K562 (cell line): Measurements from ENCODE around the gene IP6K3. TPM values are rescaled to one million over a fixed set of nuclear protein-coding genes. Genes with fewer than 3 reads are reported as not detected.

Experiments
- ARID2 ChIP-seq: fragments of 450-650 bp; IDR thresholded peaks from 2 replicates; pipeline ENCODE4 v1.6.1; 2017; ENCODE audit warnings: antibody characterized with exemption, mild to moderate bottlenecking
- C11orf30 ChIP-seq: fragments of 450-650 bp; IDR thresholded peaks from 2 replicates; pipeline ENCODE4 v1.6.1; 2016; ENCODE audit warnings: low read depth, mild to moderate bottlenecking
- CTBP1 ChIP-seq: fragments of 450-650 bp; IDR thresholded peaks from 2 replicates; pipeline ENCODE4 v1.6.1; 2016; ENCODE audit warnings: borderline replicate concordance
- ESRRA ChIP-seq: fragments of 450-650 bp; IDR thresholded peaks from 2 replicates; pipeline ENCODE4 v1.6.1; 2014; ENCODE audit warnings: low read depth, mild to moderate bottlenecking, moderate library complexity, borderline replicate concordance
- FOXJ2 ChIP-seq: fragments of 200-800 bp; sonication (Bioruptor generic); IDR thresholded peaks from 2 replicates; pipeline ENCODE4 v1.6.1; 2016; ENCODE audit warnings: missing genetic modification characterization, missing compliant biosample characterization
- KHSRP ChIP-seq: fragments of 450-650 bp; IDR thresholded peaks from 2 replicates; pipeline ENCODE4 v1.6.1; 2017
- POLR2H ChIP-seq: IDR thresholded peaks from 2 replicates; pipeline ENCODE4 v1.6.1; 2016; ENCODE audit warnings: missing genetic modification characterization, low read depth, mild to moderate bottlenecking, control low read depth, missing compliant biosample characterization, moderate library complexity
- POLR3G ChIP-seq: IDR thresholded peaks from 2 replicates; pipeline ENCODE4 v1.6.1; 2011; ENCODE audit not compliant: insufficient read length, insufficient replicate concordance; ENCODE audit errors: extremely low read depth
- SRF ChIP-seq, 2 experiments: fragments of 250-450, 450-650 bp in 1 of 2; sonication (Bioruptor Pico) in 1 of 2; sonication (generic) in 1 of 2; formaldehyde crosslinking; IDR thresholded peaks; 2 replicates each; pipeline versions ENCODE4 v1.5.0 to v1.5.1; 2020 to 2022; ENCODE audit warnings: mild to moderate bottlenecking in 1 of 2, missing genetic modification reagents in 1 of 2
- ZNF124 ChIP-seq: sonication (generic); formaldehyde crosslinking; IDR thresholded peaks from 2 replicates; pipeline ENCODE4 v1.8.1; 2022; ENCODE audit warnings: missing genetic modification reagents
- ZNF253 ChIP-seq: fragments of 250-450 bp; sonication (Bioruptor Pico); conservative IDR thresholded peaks from 2 replicates; pipeline ENCODE4 v1.6.1; 2021; ENCODE audit warnings: mild to moderate bottlenecking
- ZNF561 ChIP-seq: fragments of 450-650 bp; formaldehyde crosslinking; conservative IDR thresholded peaks from 2 replicates; pipeline ENCODE4 v1.4.0; 2020; ENCODE audit warnings: mild to moderate bottlenecking, moderate library complexity
- ZNF695 ChIP-seq: fragments of 450-650 bp; formaldehyde crosslinking; IDR thresholded peaks from 2 replicates; pipeline ENCODE4 v1.4.0; 2020; ENCODE audit warnings: mild to moderate bottlenecking, moderate library complexity
- polyA plus RNA-seq, 8 experiments: library from polyadenylated mRNA; depleted of rRNA in 4 of 8; stranded (reverse) in 5 of 8; unstranded in 3 of 8; fragments of >200 nt; fragmentation: Nextera tagmentation in 2 of 8; fragmentation: Illumina TruSeq in 1 of 8; extraction: Ambion mirVana in 2 of 8; extraction: Trizol in 1 of 8; gene quantifications; 2 replicates each; pipeline versions ENCODE4 v1.2.1 to v1.2.3, GENCODE V29; 2011 to 2014; ENCODE audit warnings: inconsistent platforms in 1 of 8, missing spikeins in 1 of 8
- total RNA-seq, 7 experiments: library from RNA; depleted of rRNA in 6 of 7; stranded (reverse); fragments of >200 nt in 6 of 7; fragmentation: Illumina TruSeq in 2 of 7; extraction: Trizol in 2 of 7; gene quantifications; 2 replicates each; pipeline versions ENCODE4 v1.2.1 to v1.2.3, GENCODE V29; 2011 to 2021; ENCODE audit warnings: low replicate concordance in 1 of 7
- TF ChIP-seq, protein P1 (sequence below): fragments of 250-450 bp; sonication (Bioruptor Pico); IDR thresholded peaks from 2 replicates; pipeline ENCODE4 v1.6.1; 2021; ENCODE audit warnings: mild to moderate bottlenecking
- TF ChIP-seq, protein P2 (sequence below): fragments of 250-450 bp; sonication (Bioruptor Pico); IDR thresholded peaks from 2 replicates; pipeline ENCODE4 v1.4.0; 2020
- TF ChIP-seq, protein P3 (sequence below): fragments of 250-450 bp; sonication (Bioruptor Pico); IDR thresholded peaks from 2 replicates; pipeline ENCODE4 v1.8.0; 2021; ENCODE audit warnings: borderline replicate concordance, mild to moderate bottlenecking, moderate library complexity; ENCODE audit not compliant: poor library complexity, severe bottlenecking
- TF ChIP-seq, protein P4 (sequence below): sonication (generic); formaldehyde crosslinking; IDR thresholded peaks from 2 replicates; pipeline ENCODE4 v1.8.0; 2022; ENCODE audit warnings: mild to moderate bottlenecking, missing genetic modification reagents, borderline replicate concordance
- TF ChIP-seq, protein P5 (sequence below): sonication (generic); formaldehyde crosslinking; IDR thresholded peaks from 2 replicates; pipeline ENCODE4 v1.8.1; 2022; ENCODE audit warnings: missing genetic modification reagents
- TF ChIP-seq, protein P6 (sequence below), 2 experiments: IDR thresholded peaks; 2 replicates each; pipeline ENCODE4 v1.6.1; 2012; ENCODE audit warnings: improper control_type of control experiment in 2 of 2, low read depth in 2 of 2, low read length in 2 of 2, borderline replicate concordance in 1 of 2

The IP6K3 gene
- total and polyA plus RNA-seq, 9 of the 15 experiments (the other 6 are each of a cell fraction or from before 2014, with no cell fraction given) = not detected

DNA sequence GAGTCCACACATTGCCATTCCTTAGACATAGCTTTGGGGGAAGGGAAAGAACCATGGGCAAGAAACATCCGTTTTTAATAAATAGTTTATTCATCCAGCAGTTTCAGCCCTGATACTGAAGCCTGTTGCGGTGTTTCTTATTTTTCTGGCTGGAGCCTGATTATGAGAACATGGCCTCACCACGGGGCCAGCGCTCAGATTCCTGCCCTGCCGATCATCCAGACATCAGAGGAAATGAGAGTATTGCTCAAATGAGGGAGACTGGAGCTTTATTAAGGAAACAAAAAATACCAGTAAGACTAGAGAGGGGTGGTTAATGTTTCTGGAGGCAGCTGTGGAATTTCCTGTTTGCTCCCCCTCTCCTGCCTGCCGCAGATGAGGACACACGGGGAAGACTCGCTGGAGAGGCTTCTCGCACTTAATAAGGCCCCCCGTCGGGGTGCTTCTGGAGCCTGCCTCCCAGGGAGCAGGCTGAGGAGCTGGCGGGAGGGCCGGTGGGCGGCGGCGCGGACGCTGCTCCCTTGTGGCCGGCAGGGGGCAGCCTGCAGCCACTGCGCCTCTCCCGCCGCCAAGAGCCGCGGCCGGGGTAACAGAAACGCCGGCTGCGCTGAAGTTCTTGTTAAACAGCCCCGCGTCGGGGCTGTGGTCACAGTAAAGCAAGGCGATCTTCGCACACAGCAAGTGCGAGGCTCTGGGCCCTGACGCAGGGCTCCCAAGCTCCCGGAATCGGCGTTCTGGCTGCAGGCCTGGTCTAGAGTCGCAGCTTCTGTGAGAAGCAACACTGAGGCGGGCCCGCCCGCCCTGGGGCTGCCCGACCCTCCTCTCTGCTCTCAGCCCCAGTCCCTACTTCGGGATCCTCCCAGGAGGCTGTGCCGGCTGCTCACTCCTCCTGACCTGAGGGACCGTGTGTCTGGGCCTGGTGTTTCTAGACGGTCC, 24.7 kb upstream of the IP6K3 start (continued):
- TF ChIP-seq ZNF253 (CRISPR knock-in tag) (no peak), FOXJ2 (tag) (no peak), POLR2H (no peak), ARID2 (peak; percentile 62; the same call in 1 of the 2 replicates), CTBP1 (peak; percentile 80), C11orf30 (no peak), POLR3G (no peak), ZNF695 (CRISPR knock-in tag) (no peak), KHSRP (no peak), ESRRA (peak; percentile 67; the same call in 1 of the 2 replicates), SRF (CRISPR knock-in tag; IDR thresholded peaks at IDR 0.05) (no peak), ZNF561 (no peak), ZNF124 (CRISPR knock-in tag) (no peak)
- TF ChIP-seq, protein P1, sequence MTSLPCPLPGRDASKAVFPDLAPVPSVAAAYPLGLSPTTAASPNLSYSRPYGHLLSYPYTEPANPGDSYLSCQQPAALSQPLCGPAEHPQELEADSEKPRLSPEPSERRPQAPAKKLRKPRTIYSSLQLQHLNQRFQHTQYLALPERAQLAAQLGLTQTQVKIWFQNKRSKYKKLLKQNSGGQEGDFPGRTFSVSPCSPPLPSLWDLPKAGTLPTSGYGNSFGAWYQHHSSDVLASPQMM = no peak
- TF ChIP-seq, protein P2, sequence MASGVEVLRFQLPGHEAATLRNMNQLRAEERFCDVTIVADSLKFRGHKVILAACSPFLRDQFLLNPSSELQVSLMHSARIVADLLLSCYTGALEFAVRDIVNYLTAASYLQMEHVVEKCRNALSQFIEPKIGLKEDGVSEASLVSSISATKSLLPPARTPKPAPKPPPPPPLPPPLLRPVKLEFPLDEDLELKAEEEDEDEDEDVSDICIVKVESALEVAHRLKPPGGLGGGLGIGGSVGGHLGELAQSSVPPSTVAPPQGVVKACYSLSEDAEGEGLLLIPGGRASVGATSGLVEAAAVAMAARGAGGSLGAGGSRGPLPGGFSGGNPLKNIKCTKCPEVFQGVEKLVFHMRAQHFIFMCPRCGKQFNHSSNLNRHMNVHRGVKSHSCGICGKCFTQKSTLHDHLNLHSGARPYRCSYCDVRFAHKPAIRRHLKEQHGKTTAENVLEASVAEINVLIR (CRISPR knock-in tag) = no peak
- TF ChIP-seq, protein P3, sequence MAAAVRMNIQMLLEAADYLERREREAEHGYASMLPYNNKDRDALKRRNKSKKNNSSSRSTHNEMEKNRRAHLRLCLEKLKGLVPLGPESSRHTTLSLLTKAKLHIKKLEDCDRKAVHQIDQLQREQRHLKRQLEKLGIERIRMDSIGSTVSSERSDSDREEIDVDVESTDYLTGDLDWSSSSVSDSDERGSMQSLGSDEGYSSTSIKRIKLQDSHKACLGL (CRISPR knock-in tag) = no peak
- TF ChIP-seq, protein P4, sequence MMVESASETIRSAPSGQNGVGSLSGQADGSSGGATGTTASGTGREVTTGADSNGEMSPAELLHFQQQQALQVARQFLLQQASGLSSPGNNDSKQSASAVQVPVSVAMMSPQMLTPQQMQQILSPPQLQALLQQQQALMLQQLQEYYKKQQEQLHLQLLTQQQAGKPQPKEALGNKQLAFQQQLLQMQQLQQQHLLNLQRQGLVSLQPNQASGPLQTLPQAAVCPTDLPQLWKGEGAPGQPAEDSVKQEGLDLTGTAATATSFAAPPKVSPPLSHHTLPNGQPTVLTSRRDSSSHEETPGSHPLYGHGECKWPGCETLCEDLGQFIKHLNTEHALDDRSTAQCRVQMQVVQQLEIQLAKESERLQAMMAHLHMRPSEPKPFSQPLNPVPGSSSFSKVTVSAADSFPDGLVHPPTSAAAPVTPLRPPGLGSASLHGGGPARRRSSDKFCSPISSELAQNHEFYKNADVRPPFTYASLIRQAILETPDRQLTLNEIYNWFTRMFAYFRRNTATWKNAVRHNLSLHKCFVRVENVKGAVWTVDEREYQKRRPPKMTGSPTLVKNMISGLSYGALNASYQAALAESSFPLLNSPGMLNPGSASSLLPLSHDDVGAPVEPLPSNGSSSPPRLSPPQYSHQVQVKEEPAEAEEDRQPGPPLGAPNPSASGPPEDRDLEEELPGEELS (CRISPR knock-in tag) = no peak
- TF ChIP-seq, protein P5, sequence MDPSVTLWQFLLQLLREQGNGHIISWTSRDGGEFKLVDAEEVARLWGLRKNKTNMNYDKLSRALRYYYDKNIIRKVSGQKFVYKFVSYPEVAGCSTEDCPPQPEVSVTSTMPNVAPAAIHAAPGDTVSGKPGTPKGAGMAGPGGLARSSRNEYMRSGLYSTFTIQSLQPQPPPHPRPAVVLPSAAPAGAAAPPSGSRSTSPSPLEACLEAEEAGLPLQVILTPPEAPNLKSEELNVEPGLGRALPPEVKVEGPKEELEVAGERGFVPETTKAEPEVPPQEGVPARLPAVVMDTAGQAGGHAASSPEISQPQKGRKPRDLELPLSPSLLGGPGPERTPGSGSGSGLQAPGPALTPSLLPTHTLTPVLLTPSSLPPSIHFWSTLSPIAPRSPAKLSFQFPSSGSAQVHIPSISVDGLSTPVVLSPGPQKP (CRISPR knock-in tag) = no peak
- TF ChIP-seq, protein P6, sequence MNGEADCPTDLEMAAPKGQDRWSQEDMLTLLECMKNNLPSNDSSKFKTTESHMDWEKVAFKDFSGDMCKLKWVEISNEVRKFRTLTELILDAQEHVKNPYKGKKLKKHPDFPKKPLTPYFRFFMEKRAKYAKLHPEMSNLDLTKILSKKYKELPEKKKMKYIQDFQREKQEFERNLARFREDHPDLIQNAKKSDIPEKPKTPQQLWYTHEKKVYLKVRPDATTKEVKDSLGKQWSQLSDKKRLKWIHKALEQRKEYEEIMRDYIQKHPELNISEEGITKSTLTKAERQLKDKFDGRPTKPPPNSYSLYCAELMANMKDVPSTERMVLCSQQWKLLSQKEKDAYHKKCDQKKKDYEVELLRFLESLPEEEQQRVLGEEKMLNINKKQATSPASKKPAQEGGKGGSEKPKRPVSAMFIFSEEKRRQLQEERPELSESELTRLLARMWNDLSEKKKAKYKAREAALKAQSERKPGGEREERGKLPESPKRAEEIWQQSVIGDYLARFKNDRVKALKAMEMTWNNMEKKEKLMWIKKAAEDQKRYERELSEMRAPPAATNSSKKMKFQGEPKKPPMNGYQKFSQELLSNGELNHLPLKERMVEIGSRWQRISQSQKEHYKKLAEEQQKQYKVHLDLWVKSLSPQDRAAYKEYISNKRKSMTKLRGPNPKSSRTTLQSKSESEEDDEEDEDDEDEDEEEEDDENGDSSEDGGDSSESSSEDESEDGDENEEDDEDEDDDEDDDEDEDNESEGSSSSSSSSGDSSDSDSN (IDR thresholded peaks at IDR 0.05; ENCODE audit: borderline replicate concordance in 1 of 2, low read depth in 2 of 2, low read length in 2 of 2) = peak; percentile 42 to 58; a peak in 1 of 4 replicates
